ENCODE measurements around the gene LMTK2.
A peak's percentile ranks its signal among the peaks of the same experiment; 100 is the strongest.

LMTK2 gene

DNA sequence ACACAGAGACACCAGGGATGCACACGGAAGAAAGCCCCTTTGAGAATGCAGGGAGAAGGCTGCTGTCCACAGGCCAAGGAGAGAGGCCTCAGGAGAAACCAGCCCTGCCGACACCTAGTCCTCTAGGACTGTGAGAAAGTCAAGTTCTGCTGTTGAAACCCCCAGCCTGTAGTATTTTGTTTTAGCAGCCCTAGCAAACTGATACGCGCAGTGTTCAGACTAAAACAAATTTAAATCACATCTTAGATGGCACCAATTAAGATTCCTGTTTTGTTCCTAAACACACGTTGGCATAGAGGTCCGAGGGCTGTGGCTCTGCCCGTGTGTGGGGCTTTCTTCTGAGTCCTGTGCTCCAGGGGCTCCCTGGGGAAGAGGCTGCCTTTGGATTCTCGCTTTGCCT lies 21.7 kb downstream of the LMTK2 start:
- DNase-seq (ENCODE audit: low read depth), result no peak
- TF ChIP-seq, protein P1, sequence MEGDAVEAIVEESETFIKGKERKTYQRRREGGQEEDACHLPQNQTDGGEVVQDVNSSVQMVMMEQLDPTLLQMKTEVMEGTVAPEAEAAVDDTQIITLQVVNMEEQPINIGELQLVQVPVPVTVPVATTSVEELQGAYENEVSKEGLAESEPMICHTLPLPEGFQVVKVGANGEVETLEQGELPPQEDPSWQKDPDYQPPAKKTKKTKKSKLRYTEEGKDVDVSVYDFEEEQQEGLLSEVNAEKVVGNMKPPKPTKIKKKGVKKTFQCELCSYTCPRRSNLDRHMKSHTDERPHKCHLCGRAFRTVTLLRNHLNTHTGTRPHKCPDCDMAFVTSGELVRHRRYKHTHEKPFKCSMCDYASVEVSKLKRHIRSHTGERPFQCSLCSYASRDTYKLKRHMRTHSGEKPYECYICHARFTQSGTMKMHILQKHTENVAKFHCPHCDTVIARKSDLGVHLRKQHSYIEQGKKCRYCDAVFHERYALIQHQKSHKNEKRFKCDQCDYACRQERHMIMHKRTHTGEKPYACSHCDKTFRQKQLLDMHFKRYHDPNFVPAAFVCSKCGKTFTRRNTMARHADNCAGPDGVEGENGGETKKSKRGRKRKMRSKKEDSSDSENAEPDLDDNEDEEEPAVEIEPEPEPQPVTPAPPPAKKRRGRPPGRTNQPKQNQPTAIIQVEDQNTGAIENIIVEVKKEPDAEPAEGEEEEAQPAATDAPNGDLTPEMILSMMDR (conservative IDR thresholded peaks at IDR 0.05; ENCODE audit: low read depth, low read length), result no peak
- H3K4me3 ChIP-seq (ENCODE audit: low read depth, low read length), result no peak overlapping the region

DNA sequence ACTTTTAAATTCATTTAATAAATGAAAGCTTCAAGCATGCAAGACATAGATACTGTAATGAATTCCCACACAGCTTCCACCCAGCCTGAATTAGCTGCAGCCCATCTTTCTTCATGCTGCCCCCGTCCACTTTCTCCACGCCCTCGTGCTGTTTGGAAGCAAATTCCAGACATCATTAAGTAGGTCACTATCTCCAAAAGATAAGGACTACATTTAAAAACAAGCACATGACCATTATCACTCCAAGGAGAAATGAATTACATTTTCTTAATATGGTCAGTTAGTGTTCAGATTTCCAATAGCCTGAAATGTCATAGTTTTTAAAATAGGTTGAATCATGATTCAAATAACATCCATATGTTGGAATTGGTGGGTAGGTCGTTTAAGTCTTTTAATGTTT lies 24.3 kb downstream of the LMTK2 start:
- peak; percentile 40 for DNase-seq (ENCODE audit: low read depth)
- no peak overlapping the region for H3K4me3 ChIP-seq (ENCODE audit: low read depth, low read length)
- TF ChIP-seq, protein P1 (conservative IDR thresholded peaks at IDR 0.05; ENCODE audit: low read depth, low read length), result no peak

DNA sequence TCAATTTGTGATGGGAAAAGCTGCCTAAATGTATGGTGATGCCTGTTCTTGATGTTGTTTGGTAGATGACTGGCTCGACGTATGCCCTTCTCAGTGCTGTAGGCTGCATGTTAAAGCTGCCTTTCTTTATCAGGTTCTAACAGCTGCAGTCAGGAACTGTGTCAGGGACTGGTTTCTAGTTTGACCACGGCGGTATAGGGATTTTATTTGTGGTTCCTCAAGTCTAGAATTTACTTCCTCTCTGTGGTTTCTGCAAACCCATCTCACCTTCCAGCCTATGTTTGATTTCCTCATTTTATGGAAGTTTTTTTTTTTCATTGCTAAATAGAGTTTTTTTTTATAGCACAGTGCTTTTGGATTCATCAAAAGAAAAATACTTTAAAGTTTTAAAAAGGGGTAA lies 26.5 kb downstream of the LMTK2 start:
- DNase-seq (ENCODE audit: low read depth), result peak; percentile 36
- TF ChIP-seq, protein P1 (conservative IDR thresholded peaks at IDR 0.05; ENCODE audit: low read depth, low read length), result no peak
- H3K4me3 ChIP-seq (ENCODE audit: low read depth, low read length), result no peak overlapping the region

DNA sequence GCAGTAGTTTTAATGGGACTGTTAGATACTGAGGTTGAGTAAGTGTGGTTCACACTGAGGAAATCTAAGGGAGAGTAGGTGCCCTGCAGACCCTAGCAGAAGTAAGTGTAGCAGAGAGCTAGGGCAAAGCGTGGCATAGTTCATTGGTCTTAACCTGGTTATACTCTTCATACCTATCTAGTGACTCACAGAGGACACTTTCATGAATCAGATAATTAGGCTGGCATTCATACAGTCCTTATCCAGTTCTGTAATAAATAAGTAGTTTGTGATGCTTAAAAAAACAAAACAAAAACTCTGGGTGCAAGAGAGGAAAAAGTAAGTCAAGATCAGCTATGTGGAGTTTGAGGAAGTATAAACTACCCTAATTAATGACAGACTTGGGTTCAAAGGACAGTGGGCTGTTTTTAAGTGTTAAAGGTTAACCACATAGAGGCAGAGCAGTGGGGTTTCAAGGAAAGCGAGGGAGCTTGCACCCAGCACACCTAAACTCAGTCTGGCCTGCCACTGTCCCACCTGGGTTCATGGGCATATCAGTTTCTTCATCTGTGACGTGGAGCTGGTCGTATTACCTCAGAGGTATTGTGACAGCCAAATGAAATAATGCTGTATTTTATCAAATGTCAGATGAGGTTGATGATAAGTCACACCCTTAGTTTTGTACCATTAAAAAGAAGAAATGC lies 27.1 kb downstream of the LMTK2 start:
- peak; percentile 26 for DNase-seq (ENCODE audit: low read depth)
- TF ChIP-seq, protein P1 (conservative IDR thresholded peaks at IDR 0.05; ENCODE audit: low read depth, low read length), result no peak
- H3K4me3 ChIP-seq (ENCODE audit: low read depth, low read length), result no peak overlapping the region

DNA sequence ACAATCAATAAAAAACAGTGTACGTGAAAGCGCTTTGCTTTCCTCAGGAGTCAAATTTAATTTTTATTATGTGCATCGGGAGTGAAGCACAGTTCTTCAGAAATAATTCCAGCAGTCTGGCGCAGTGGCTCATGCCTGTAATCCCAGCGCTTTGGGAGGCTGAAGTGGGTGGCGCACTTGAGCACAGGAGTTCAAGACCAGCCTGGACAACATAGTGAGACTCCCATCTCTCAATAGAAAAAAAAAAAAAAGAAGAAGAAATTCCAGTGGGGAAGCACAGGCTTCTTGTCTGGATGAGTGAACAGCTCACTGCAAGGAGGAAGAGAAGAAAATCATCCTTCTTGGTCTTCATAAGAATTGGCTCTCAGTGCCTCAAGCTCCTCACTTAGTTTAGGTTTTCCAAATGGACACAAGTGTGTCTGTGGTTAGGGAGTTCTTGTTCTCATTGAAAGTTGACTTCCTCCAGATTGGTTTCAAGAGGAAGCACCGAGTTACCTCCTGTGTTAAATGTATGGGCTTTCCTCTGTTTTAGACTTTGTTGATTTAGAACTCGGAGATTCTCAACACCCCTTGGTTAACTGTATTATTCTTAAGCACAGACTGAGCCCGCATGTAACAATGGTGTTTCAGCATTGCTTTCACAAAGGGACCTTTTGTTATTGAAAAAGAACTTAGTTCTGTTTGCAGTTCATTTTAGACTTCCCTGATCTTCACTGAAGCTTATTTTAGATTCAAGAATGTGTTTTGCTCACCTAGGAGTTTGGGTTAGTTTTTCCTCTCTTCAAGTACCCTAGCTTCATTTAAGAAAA lies 28.0 kb downstream of the LMTK2 start:
- TF ChIP-seq, protein P1 (conservative IDR thresholded peaks at IDR 0.05; ENCODE audit: low read depth, low read length), result no peak
- no peak for DNase-seq (ENCODE audit: low read depth)
- no peak overlapping the region for H3K4me3 ChIP-seq (ENCODE audit: low read depth, low read length)

DNA sequence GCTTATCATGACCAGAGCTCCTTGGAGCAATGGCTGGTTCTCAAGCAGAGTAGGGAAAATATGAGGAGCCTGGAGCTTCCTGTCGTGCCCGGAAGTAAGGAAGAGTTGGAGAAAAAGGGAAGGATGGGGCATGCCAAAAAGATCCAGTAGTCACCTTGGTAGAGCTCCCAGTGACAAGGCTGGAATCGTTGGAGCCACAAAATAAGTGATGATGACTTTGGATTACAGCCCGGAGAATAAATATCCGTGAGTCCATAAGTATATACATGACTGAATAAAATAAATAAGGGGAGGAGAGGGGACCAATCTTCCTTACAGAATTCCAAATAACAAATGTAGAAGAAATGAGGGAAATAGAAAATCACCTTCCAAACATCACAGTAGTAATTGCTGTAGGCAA lies 29.3 kb downstream of the LMTK2 start:
- H3K4me3 ChIP-seq (ENCODE audit: low read depth, low read length), result no peak overlapping the region
- TF ChIP-seq, protein P1 (conservative IDR thresholded peaks at IDR 0.05; ENCODE audit: low read depth, low read length), result no peak
- no peak for DNase-seq (ENCODE audit: low read depth)
